ENCODE data around the gene CETN3. TPM values are rescaled to one million over a fixed set of nuclear protein-coding genes. Genes with fewer than 3 reads are reported as not detected.
A peak's percentile ranks its signal among the peaks of the same experiment; 100 is the strongest.
"Not testable (repeated sequence)": the region's sequence is repeated elsewhere in the genome, so short reads cannot be mapped to it uniquely, and the experiment has no call there.

Gene CETN3
- total and polyA plus RNA-seq, 2 donors, result 20.0 to 40.2 TPM

- no peak for DNase-seq (ENCODE audit: extremely low spot score)
- Histone ChIP-seq H3K27ac (ENCODE audit: low read depth) (no peak overlapping the region), H3K4me3 (ENCODE audit: low read depth, low read length) (no peak overlapping the region), H3K36me3 (ENCODE audit: insufficient read depth) (no peaks in the 10 kb centered on the region), H3K4me1 (ENCODE audit: insufficient read depth) (no peaks in the 10 kb centered on the region)
- 90% methylated on average over 1 of the region's 1 CpG for WGBS
Observed at GRCh38 chr5:90367879-90368278, 41.7 kb downstream of the CETN3 start.

- no peak for DNase-seq (ENCODE audit: extremely low spot score)
- no peaks in the 10 kb centered on the region for H3K4me1 ChIP-seq (ENCODE audit: insufficient read depth)
- H3K36me3 ChIP-seq (ENCODE audit: insufficient read depth), result no peaks in the 10 kb centered on the region
- 53% methylated on average over 3 of the region's 3 CpGs for WGBS
- H3K4me3 ChIP-seq (ENCODE audit: low read depth, low read length), result no peak overlapping the region
- H3K27ac ChIP-seq (ENCODE audit: low read depth), result no peak overlapping the region
Observed at GRCh38 chr5:90366948-90367347, 42.6 kb downstream of the CETN3 start.

GRCh38 chr5:90365328-90365727 lies 44.2 kb downstream of the CETN3 start:
- Histone ChIP-seq H3K4me3 (ENCODE audit: low read depth, low read length) (no peak overlapping the region), H3K27ac (ENCODE audit: low read depth) (no peak overlapping the region), H3K4me1 (ENCODE audit: insufficient read depth) (no peaks in the 10 kb centered on the region), H3K36me3 (ENCODE audit: insufficient read depth) (no peaks in the 10 kb centered on the region)
- DNase-seq (ENCODE audit: extremely low spot score), result no peak

GRCh38 chr5:90359073-90359920 lies 50.3 kb downstream of the CETN3 start:
- Histone ChIP-seq H3K27ac (ENCODE audit: low read depth) (no peak overlapping the region), H3K36me3 (ENCODE audit: insufficient read depth) (no peaks in the 10 kb centered on the region), H3K4me1 (ENCODE audit: insufficient read depth) (no peaks in the 10 kb centered on the region), H3K4me3 (ENCODE audit: low read depth, low read length) (no peak overlapping the region)
- no peak for DNase-seq (ENCODE audit: extremely low spot score)
- 82% methylated on average over 7 of the region's 7 CpGs for WGBS

GRCh38 chr5:90356622-90357021 lies 52.9 kb downstream of the CETN3 start:
- no peak overlapping the region for H3K4me3 ChIP-seq (ENCODE audit: low read depth, low read length)
- H3K36me3 ChIP-seq (ENCODE audit: insufficient read depth), result no peaks in the 10 kb centered on the region
- WGBS, result 17% methylated on average over 6 of the region's 6 CpGs
- H3K4me1 ChIP-seq (ENCODE audit: insufficient read depth), result no peaks in the 10 kb centered on the region
- H3K27ac ChIP-seq (ENCODE audit: low read depth), result no peak overlapping the region
- peak; percentile 39 for DNase-seq (ENCODE audit: extremely low spot score)

- Histone ChIP-seq H3K27ac (ENCODE audit: low read depth) (no peak overlapping the region), H3K4me3 (ENCODE audit: low read depth, low read length) (no peak overlapping the region), H3K4me1 (ENCODE audit: insufficient read depth) (no peaks in the 10 kb centered on the region), H3K36me3 (ENCODE audit: insufficient read depth) (no peaks in the 10 kb centered on the region)
- no peak for DNase-seq (ENCODE audit: extremely low spot score)
Observed at GRCh38 chr5:90356176-90356575, 53.4 kb downstream of the CETN3 start.

- Histone ChIP-seq H3K4me1 (ENCODE audit: insufficient read depth) (no peaks in the 10 kb centered on the region), H3K36me3 (ENCODE audit: insufficient read depth) (no peaks in the 10 kb centered on the region), H3K27ac (ENCODE audit: low read depth) (no peak overlapping the region), H3K4me3 (ENCODE audit: low read depth, low read length) (no peak overlapping the region)
- WGBS, result 89% methylated on average over 1 of the region's 1 CpG
- no peak for DNase-seq (ENCODE audit: extremely low spot score)
Observed at GRCh38 chr5:90355635-90356034, 53.9 kb downstream of the CETN3 start.

- Histone ChIP-seq H3K4me3 (ENCODE audit: low read depth, low read length) (no peak overlapping the region), H3K36me3 (ENCODE audit: insufficient read depth) (no peaks in the 10 kb centered on the region), H3K27ac (ENCODE audit: low read depth) (no peak overlapping the region), H3K4me1 (ENCODE audit: insufficient read depth) (no peaks in the 10 kb centered on the region)
- WGBS, result 86% methylated on average over 3 of the region's 3 CpGs
- DNase-seq (ENCODE audit: extremely low spot score), result no peak
Observed at GRCh38 chr5:90353254-90353653, 56.3 kb downstream of the CETN3 start.

GRCh38 chr5:90351101-90351500 lies 58.5 kb downstream of the CETN3 start:
- DNase-seq (ENCODE audit: extremely low spot score), result no peak
- Histone ChIP-seq H3K27ac (ENCODE audit: low read depth) (no peak overlapping the region), H3K4me1 (ENCODE audit: insufficient read depth) (no peaks in the 10 kb centered on the region), H3K4me3 (ENCODE audit: low read depth, low read length) (no peak overlapping the region), H3K36me3 (ENCODE audit: insufficient read depth) (no peaks in the 10 kb centered on the region)
- WGBS, result 88% methylated on average over 3 of the region's 3 CpGs

GRCh38 chr5:90347462-90347861 lies 62.1 kb downstream of the CETN3 start:
- Histone ChIP-seq H3K36me3 (ENCODE audit: insufficient read depth) (no peaks in the 10 kb centered on the region), H3K4me3 (ENCODE audit: low read depth, low read length) (no peak overlapping the region), H3K27ac (ENCODE audit: low read depth) (no peak overlapping the region), H3K4me1 (ENCODE audit: insufficient read depth) (no peaks in the 10 kb centered on the region)
- no peak for DNase-seq (ENCODE audit: extremely low spot score)

GRCh38 chr5:90345684-90346083 lies 63.9 kb downstream of the CETN3 start:
- 88% methylated on average over 1 of the region's 1 CpG for WGBS
- no peak overlapping the region for H3K27ac ChIP-seq (ENCODE audit: low read depth)
- H3K36me3 ChIP-seq (ENCODE audit: insufficient read depth), result no peaks in the 10 kb centered on the region
- H3K4me3 ChIP-seq (ENCODE audit: low read depth, low read length), result no peak overlapping the region
- H3K4me1 ChIP-seq (ENCODE audit: insufficient read depth), result no peaks in the 10 kb centered on the region
- no peak for DNase-seq (ENCODE audit: extremely low spot score)

- WGBS, result 83% methylated on average over 1 of the region's 1 CpG
- Histone ChIP-seq H3K4me1 (ENCODE audit: insufficient read depth) (no peaks in the 10 kb centered on the region), H3K4me3 (ENCODE audit: low read depth, low read length) (no peak overlapping the region), H3K36me3 (ENCODE audit: insufficient read depth) (no peaks in the 10 kb centered on the region), H3K27ac (ENCODE audit: low read depth) (no peak overlapping the region)
- no peak for DNase-seq (ENCODE audit: extremely low spot score)
Observed at GRCh38 chr5:90344689-90345088, 64.9 kb downstream of the CETN3 start.

GRCh38 chr5:90343731-90344130 lies 65.8 kb downstream of the CETN3 start:
- H3K27ac ChIP-seq (ENCODE audit: low read depth); H3K4me1 ChIP-seq (ENCODE audit: insufficient read depth); H3K4me3 ChIP-seq (ENCODE audit: low read depth, low read length); H3K36me3 ChIP-seq (ENCODE audit: insufficient read depth); DNase-seq (ENCODE audit: extremely low spot score): not testable (repeated sequence)
- WGBS, result 80% methylated on average over 6 of the region's 6 CpGs

GRCh38 chr5:90342576-90342975 lies 67.0 kb downstream of the CETN3 start:
- no peaks in the 10 kb centered on the region for H3K4me1 ChIP-seq (ENCODE audit: insufficient read depth)
- 84% methylated on average over 6 of the region's 6 CpGs for WGBS
- no peak for DNase-seq (ENCODE audit: extremely low spot score)
- H3K4me3 ChIP-seq (ENCODE audit: low read depth, low read length), result no peak overlapping the region
- H3K27ac ChIP-seq (ENCODE audit: low read depth), result no peak overlapping the region
- no peaks in the 10 kb centered on the region for H3K36me3 ChIP-seq (ENCODE audit: insufficient read depth)

Data from urinary bladder (tissue), 4 donors.